BJ (cell line): ENCODE data around the gene BEST2. TPM values are rescaled to one million over a fixed set of nuclear protein-coding genes. Genes with fewer than 3 reads are reported as not detected.
"Not testable (repeated sequence)": the region's sequence is repeated elsewhere in the genome, so short reads cannot be mapped to it uniquely, and the experiment has no call there.

Experiments used
- CTCF ChIA-PET: fragments of 350-600 bp; formaldehyde crosslinking; extraction: SDS; loops from one replicate; lab custom pipeline; 2021; ENCODE audit warnings: antibody characterized with exemption, inconsistent platforms; lab: Yijun Ruan, JAX
- POLR2A ChIA-PET: fragments of 300-600 bp; sonication (Branson Sonifier 250); formaldehyde crosslinking; extraction: SDS; loops from one replicate; lab custom pipeline; 2021; ENCODE audit warnings: antibody characterized with exemption; lab: Charles Lee
- DNase-seq: peaks from one replicate; pipeline ENCODE4 v3.0.0-alpha.2; 2011; ENCODE audit warnings: low read depth
- H3K27me3 ChIP-seq: 2 replicates; pipeline ENCODE4 v1.6.0; 2011; ENCODE audit warnings: low read length; ENCODE audit not compliant: control insufficient read depth, insufficient read depth
- H3K36me3 ChIP-seq: 2 replicates; pipeline ENCODE4 v1.5.1; 2011; ENCODE audit warnings: low read length; ENCODE audit not compliant: control insufficient read depth, insufficient read depth
- H3K4me3 ChIP-seq: 2 replicates; pipeline ENCODE4 v1.5.1; 2011; ENCODE audit warnings: low read depth, mild to moderate bottlenecking, control low read depth, low read length
- CTCF ChIP-seq: IDR thresholded peaks from 2 replicates; pipeline ENCODE4 v1.5.1; 2011; ENCODE audit warnings: low read depth, mild to moderate bottlenecking, control low read depth, inconsistent platforms, low read length, moderate library complexity; ENCODE audit not compliant: insufficient read depth
- polyA plus RNA-seq: library from polyadenylated mRNA; depleted of rRNA; stranded (reverse); fragments of >200 nt; gene quantifications from 2 replicates; pipeline ENCODE4 v1.2.3, GENCODE V29; 2011

BEST2 gene
- polyA plus RNA-seq, 1 experiment: not detected

GRCh38 chr19:12706332-12706718, 45.3 kb upstream of the BEST2 start:
- ChIA-PET POLR2A (no interaction called here), CTCF (interaction anchor here (0.7 to 1.2 kb wide), 2 partner anchors 7 to 54 kb away, joined by 3 read pairs; no protein-coding TSS in a partner anchor)
- H3K27me3 ChIP-seq: no peaks in the 10 kb centered on the region
- no peak for TF ChIP-seq CTCF
- no peak overlapping the region for H3K4me3 ChIP-seq
- peaks cover 49% of the 10 kb centered on the region for H3K36me3 ChIP-seq
- DNase-seq: no peak

- Histone ChIP-seq H3K36me3 (peaks cover 44% of the 10 kb centered on the region), H3K4me3 (no peak overlapping the region), H3K27me3 (no peaks in the 10 kb centered on the region)
- CTCF ChIA-PET: interaction anchor here (1.8 kb wide), 1 partner anchor 49 kb away, joined by 4 read pairs; no protein-coding TSS in a partner anchor
- POLR2A ChIA-PET: no interaction called here
- no peak for TF ChIP-seq CTCF
- no peak for DNase-seq
These were observed 43.0 kb upstream of the BEST2 start for GRCh38 chr19:12708641-12709040.

GRCh38 chr19:12711187-12711586, 40.4 kb upstream of the BEST2 start:
- CTCF ChIA-PET: interaction anchor here (0.8 to 2.7 kb wide), 2 partner anchors 11 to 136 kb away, joined by 3 to 16 read pairs; no protein-coding TSS in a partner anchor
- H3K4me3 ChIP-seq: no peak overlapping the region
- POLR2A ChIA-PET: no interaction called here
- H3K36me3 ChIP-seq: peaks cover 46% of the 10 kb centered on the region
- TF ChIP-seq CTCF: no peak
- no peak for DNase-seq
- H3K27me3 ChIP-seq: no peaks in the 10 kb centered on the region

GRCh38 chr19:12712077-12712476, 39.5 kb upstream of the BEST2 start:
- H3K27me3 ChIP-seq, POLR2A ChIA-PET, DNase-seq, H3K4me3 ChIP-seq: not testable (repeated sequence)
- H3K36me3 ChIP-seq: peaks cover 46% of the 10 kb centered on the region
- CTCF ChIA-PET: interaction anchor here (2.7 kb wide), 1 partner anchor 135 kb away, joined by 16 read pairs; no protein-coding TSS in a partner anchor

GRCh38 chr19:12713304-12713703, 38.3 kb upstream of the BEST2 start:
- H3K27me3 ChIP-seq, DNase-seq, POLR2A ChIA-PET, H3K4me3 ChIP-seq: not testable (repeated sequence)
- CTCF ChIA-PET: interaction anchor here (0.9 to 1.7 kb wide), 5 partner anchors 10 to 133 kb away, joined by 3 to 7 read pairs (median 4); no protein-coding TSS in a partner anchor
- H3K36me3 ChIP-seq: peaks cover 47% of the 10 kb centered on the region

GRCh38 chr19:12715102-12715501, 36.5 kb upstream of the BEST2 start:
- Histone ChIP-seq H3K36me3 (peaks cover 48% of the 10 kb centered on the region), H3K4me3 (no peak overlapping the region), H3K27me3 (no peaks in the 10 kb centered on the region)
- no peak for DNase-seq
- ChIA-PET POLR2A (no interaction called here), CTCF (interaction anchor here (2.3 to 3.7 kb wide), 2 partner anchors 43 to 45 kb away, joined by 7 to 22 read pairs; no protein-coding TSS in a partner anchor)
- no peak for TF ChIP-seq CTCF
